Measurements from ENCODE around the gene RAB15.

RAB15 gene

DNA sequence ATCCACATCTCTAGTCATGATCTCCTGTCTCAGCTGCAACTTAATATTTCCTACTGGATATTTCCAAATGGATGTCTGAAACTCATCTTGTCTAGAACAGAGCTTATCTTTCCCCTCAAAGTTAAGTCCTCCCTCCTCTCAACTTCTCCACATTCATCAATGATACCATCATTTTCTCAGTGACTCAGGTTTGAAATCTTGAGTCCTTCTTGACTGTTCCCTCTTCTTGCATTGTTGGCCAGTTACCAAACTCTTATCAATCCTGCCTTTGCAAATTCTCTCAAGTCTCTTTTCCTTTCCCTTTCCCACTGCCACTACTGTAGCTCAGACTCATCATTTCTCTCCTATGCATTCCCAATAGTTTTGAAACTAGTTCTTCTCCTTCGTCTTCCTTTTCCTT lies 72.2 kb downstream of the RAB15 start:
- DNase-seq, result no peak
